Right cardiac atrium (tissue), 5 donors: ENCODE results near the gene EEFSEC. TPM values are rescaled to one million over a fixed set of nuclear protein-coding genes. Genes with fewer than 3 reads are reported as not detected.

ENCODE experiments used
- ATAC-seq, 2 donors: fragments of 200-7000 bp; cut with Tn5 transposase; one replicate each; pipeline versions ENCODE4 v1.8.0 to v1.9.1; 2020; ENCODE audit warnings: moderate library complexity in 2 of 2, mild to moderate bottlenecking in 1 of 2
- DNase-seq, 3 donors: peaks; one replicate each; pipeline ENCODE4 v3.0.0-alpha.2; 2020
- H3K27ac ChIP-seq: one replicate; pipeline ENCODE4 v1.5.1; 2013; ENCODE audit warnings: mild to moderate bottlenecking, low read length, control low read depth, moderate library complexity
- H3K27me3 ChIP-seq: one replicate; pipeline ENCODE4 v1.6.1; 2013; ENCODE audit not compliant: control insufficient read depth, insufficient read depth
- H3K4me1 ChIP-seq: one replicate; pipeline ENCODE4 v1.6.1; 2013; ENCODE audit warnings: low read length; ENCODE audit not compliant: control insufficient read depth, insufficient read depth
- H3K4me3 ChIP-seq: one replicate; pipeline ENCODE4 v1.5.1; 2013; ENCODE audit warnings: low read length, control low read depth
- H3K9me3 ChIP-seq: one replicate; pipeline ENCODE4 v1.6.1; 2013; ENCODE audit warnings: low read length; ENCODE audit not compliant: control insufficient read depth
- WGBS: extraction: QIAGEN DNeasy Blood & Tissue Kit; methylation state at CpG from one replicate; pipeline ENCODE4 v1.1.7; 2013; 5-methylcytosine and 5-hydroxymethylcytosine counted together
- intact Hi-C, 4 donors: fragments of 100-400 bp; cut with DNase I; formaldehyde crosslinking; loops; one replicate each; pipeline versions ENCODE4 v1.11.0 to v1.14.0; 2022 to 2023
- polyA plus RNA-seq: library from polyadenylated mRNA; stranded (reverse); fragments of 200-250 nt; gene quantifications from one replicate; pipeline ENCODE4 v1.2.3, GENCODE V29; 2013
- total RNA-seq, 4 donors: library from RNA; stranded (reverse); fragmentation: NEBNext Ultra II Directional; extraction: Animal tissue kit (Norgen Biotek cat#: 25700); gene quantifications; one replicate each; pipeline ENCODE4 v1.2.1, GENCODE V29; 2021
- donor health status: healthy with polysubstance abuse.
- donor health status: DM: no; HTN: yes; CAD: no.
- donor health status: DM: no; HTN: no; CAD: no.
- donor health status: DM: no; HTN: yes; CAD: no; lungs with severe emphysema.
- donor health status: DM: yes; HTN: yes; CAD: no.

Gene EEFSEC
- total and polyA plus RNA-seq, 5 donors: 14.7 to 17.6 (median 15.6) TPM

DNA sequence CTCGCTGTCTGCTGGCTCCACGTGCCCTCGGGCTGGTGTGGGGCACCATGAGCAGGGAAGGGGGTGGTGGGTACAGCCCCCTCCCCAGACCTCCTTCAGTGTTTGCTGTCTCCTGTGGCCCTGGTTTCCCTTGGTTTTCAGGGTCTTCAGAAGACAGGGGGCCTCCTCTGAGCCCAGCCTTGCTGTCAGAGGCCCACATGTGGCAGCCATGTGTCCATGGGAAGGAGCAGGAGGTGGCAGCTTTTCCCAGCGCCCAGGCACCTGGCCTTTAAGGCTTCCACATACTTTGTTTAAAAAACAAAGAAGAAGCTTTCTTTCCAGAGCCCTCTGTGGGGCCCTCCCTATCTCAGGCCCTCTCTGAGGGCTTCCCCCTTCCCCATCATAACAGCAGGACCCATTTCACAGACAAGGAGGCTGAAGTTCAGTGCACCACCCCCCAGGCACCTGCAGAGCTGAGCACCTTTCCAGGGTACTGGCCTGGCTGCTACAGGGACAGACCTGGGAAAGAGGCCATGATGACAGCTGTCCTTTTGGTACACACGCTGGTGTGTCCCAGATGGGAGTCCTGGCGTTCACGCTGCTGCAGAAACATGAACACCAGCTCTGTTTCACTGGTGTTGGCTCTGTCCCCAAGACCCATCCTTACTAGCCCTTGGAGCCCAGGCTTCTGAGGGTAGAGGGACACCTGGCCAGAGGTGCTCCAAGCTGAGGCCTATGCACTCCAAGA is 239.7 kb downstream of the EEFSEC start:
- peak in 2 of 3 donors; percentile 25 to 26 for DNase-seq
- ATAC-seq: no peak
- intact Hi-C loops: no loop called here
- Histone ChIP-seq H3K9me3 (no peaks in the 10 kb centered on the region), H3K4me3 (no peak overlapping the region), H3K4me1 (peaks cover 13% of the 10 kb centered on the region), H3K27me3 (no peaks in the 10 kb centered on the region), H3K27ac (no peak overlapping the region)
- WGBS: 88% methylated on average over 7 of the region's 7 CpGs

GRCh38 chr3:128394033-128394432 is 240.8 kb downstream of the EEFSEC start:
- intact Hi-C loops: no loop called here
- no peak overlapping the region for H3K27ac ChIP-seq
- no peaks in the 10 kb centered on the region for H3K27me3 ChIP-seq
- H3K4me3 ChIP-seq: no peak overlapping the region
- no peaks in the 10 kb centered on the region for H3K9me3 ChIP-seq
- ATAC-seq (no peak), DNase-seq (peak in 2 of 3 donors; percentile 54 to 57)
- peaks cover 13% of the 10 kb centered on the region for H3K4me1 ChIP-seq
- 76% methylated on average over 9 of the region's 9 CpGs for WGBS

- peak overlapping the region; percentile 18 for H3K27ac ChIP-seq
- WGBS: 69% methylated on average over 6 of the region's 6 CpGs
- no peaks in the 10 kb centered on the region for H3K27me3 ChIP-seq
- peak; percentile 5 to 52 for ATAC-seq
- DNase-seq: peak in 2 of 3 donors; percentile 36 to 54
- H3K4me1 ChIP-seq: peaks cover 13% of the 10 kb centered on the region
- H3K4me3 ChIP-seq: no peak overlapping the region
- no peaks in the 10 kb centered on the region for H3K9me3 ChIP-seq
- intact Hi-C loops: no loop called here
These were observed 241.8 kb downstream of the EEFSEC start for GRCh38 chr3:128395046-128395445.

GRCh38 chr3:128395500-128396162 is 242.3 kb downstream of the EEFSEC start:
- intact Hi-C loops: no loop called here
- Histone ChIP-seq H3K27ac (peak overlapping the region; percentile 18), H3K9me3 (no peaks in the 10 kb centered on the region), H3K27me3 (no peaks in the 10 kb centered on the region), H3K4me3 (no peak overlapping the region), H3K4me1 (peaks cover 13% of the 10 kb centered on the region)
- 44% methylated on average over 9 of the region's 9 CpGs for WGBS
- ATAC-seq (peak; percentile 85 to 86), DNase-seq (peak; percentile 89 to 97 (median 93))

DNA sequence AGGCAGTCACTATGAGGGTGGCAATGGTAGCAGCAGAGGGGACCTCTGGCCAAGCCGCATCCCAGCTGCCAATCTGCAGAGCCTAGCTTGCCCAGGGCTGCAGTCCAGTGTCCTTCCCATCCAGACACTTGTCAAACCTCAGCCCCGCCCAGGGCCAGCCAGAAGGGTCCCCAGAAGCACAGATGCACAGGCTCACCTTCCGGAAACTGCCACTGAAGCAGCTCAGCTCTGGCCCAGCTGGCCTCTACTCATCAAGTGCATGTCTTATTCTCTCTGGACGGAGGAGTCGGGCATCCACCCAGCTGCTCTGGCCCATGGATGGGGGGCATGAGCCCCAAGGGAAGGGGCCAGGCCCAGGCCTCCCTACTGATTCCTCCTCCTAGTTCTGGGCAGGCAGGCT is 244.2 kb downstream of the EEFSEC start:
- Histone ChIP-seq H3K4me1 (peaks cover 13% of the 10 kb centered on the region), H3K27me3 (no peaks in the 10 kb centered on the region), H3K4me3 (no peak overlapping the region), H3K27ac (no peak overlapping the region), H3K9me3 (no peaks in the 10 kb centered on the region)
- no peak for ATAC-seq
- intact Hi-C loops: no loop called here
- 95% methylated on average over 5 of the region's 5 CpGs for WGBS
- peak in 2 of 3 donors; percentile 31 to 51 for DNase-seq

- no peaks in the 10 kb centered on the region for H3K27me3 ChIP-seq
- ATAC-seq: no peak
- WGBS: 78% methylated on average over 8 of the region's 8 CpGs
- H3K27ac ChIP-seq: no peak overlapping the region
- intact Hi-C loops: no loop called here
- DNase-seq: peak in 2 of 3 donors; percentile 30 to 45
- H3K9me3 ChIP-seq: no peaks in the 10 kb centered on the region
- H3K4me1 ChIP-seq: peaks cover 13% of the 10 kb centered on the region
- no peak overlapping the region for H3K4me3 ChIP-seq
These were observed 245.3 kb downstream of the EEFSEC start for GRCh38 chr3:128398586-128398985.

DNA sequence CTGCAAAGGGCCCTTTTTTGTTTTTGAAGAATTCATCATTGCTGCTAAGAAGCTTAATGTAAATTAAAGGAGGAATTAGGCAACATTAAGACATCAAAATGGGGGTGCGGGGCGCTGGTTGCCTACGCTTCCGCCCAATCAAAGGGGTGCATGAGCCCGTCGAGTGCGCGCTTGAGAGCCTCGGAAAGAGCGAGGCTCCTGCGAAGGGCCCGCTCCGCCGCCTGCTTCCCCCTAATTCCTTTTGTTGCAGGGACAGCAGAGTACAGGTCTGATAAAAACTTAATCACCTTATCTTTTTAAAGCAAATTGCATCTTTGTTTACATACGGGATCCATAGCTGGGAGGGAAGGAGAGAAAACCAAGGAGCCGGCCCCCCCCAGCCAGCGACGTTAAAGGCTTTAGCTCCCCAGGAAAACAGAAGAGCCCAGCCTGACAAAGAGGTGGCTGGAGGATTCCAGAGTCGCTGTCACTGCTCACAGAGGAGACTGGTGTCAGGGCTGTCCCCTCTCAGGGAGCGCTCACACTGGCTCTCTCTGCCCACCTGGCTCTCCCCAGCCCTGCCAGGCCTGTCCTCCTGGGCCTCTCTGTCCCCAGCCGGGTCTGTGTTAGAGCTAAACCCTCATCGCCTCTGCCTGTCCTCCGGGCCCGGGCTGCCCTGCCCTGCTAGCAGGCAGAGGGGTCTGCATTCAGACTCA is 246.1 kb downstream of the EEFSEC start:
- intact Hi-C loops: no loop called here

GRCh38 chr3:128400671-128401070 is 247.4 kb downstream of the EEFSEC start:
- no peaks in the 10 kb centered on the region for H3K9me3 ChIP-seq
- no peak for ATAC-seq
- H3K4me3 ChIP-seq: no peak overlapping the region
- H3K4me1 ChIP-seq: peaks cover 5% of the 10 kb centered on the region
- no peaks in the 10 kb centered on the region for H3K27me3 ChIP-seq
- no peak overlapping the region for H3K27ac ChIP-seq
- intact Hi-C loops: no loop called here
- DNase-seq: peak in 1 of 3 donors; percentile 21
- WGBS: 94% methylated on average over 11 of the region's 11 CpGs

More for the DNA sequence above, 246.1 kb downstream of the EEFSEC start:
- 94% methylated on average over 24 of the region's 24 CpGs for WGBS
- no peak overlapping the region for H3K4me3 ChIP-seq
- no peak for ATAC-seq
- no peak overlapping the region for H3K27ac ChIP-seq
- peak in 2 of 3 donors; percentile 13 to 23 for DNase-seq
- H3K27me3 ChIP-seq: no peaks in the 10 kb centered on the region
- no peaks in the 10 kb centered on the region for H3K9me3 ChIP-seq
- peaks cover 11% of the 10 kb centered on the region for H3K4me1 ChIP-seq

DNA sequence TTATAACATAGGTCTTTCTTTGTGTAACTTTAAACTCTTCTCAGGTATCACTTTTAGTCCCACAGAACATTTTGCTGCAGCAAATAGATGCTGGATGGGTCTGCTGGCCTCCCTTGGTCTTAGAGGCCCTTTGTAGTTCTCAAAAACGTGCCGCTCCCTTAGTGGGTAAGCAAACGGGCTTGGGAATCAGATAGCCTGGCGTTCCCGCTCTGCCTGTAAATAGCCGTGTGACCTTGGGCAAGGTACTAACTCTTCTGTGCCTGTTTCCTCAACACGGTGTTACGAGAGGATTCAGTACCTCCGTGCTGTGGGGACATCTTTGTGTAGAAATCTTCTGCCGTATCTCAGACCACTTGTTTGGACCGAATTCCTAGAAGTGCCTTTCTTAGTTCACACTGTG is 249.0 kb downstream of the EEFSEC start:
- no peak for ATAC-seq

GRCh38 chr3:128402998-128403397 is 249.7 kb downstream of the EEFSEC start:
- no peaks in the 10 kb centered on the region for H3K27me3 ChIP-seq

More for the DNA sequence above, 249.0 kb downstream of the EEFSEC start:
- H3K9me3 ChIP-seq: no peaks in the 10 kb centered on the region
- H3K4me3 ChIP-seq: no peak overlapping the region
- H3K4me1 ChIP-seq: no peaks in the 10 kb centered on the region
- H3K27ac ChIP-seq: no peak overlapping the region
- 79% methylated on average over 11 of the region's 11 CpGs for WGBS
- no peaks in the 10 kb centered on the region for H3K27me3 ChIP-seq
- intact Hi-C loops: no loop called here
- DNase-seq: peak in 1 of 3 donors; percentile 25

More at GRCh38 chr3:128402998-128403397, 249.7 kb downstream of the EEFSEC start:
- ATAC-seq: no peak
- Histone ChIP-seq H3K27ac (no peak overlapping the region), H3K9me3 (no peaks in the 10 kb centered on the region), H3K4me3 (no peak overlapping the region), H3K4me1 (no peaks in the 10 kb centered on the region)
- intact Hi-C loops: no loop called here
- no peak for DNase-seq
- WGBS: 92% methylated on average over 6 of the region's 6 CpGs
